HK-2 (cell line): ENCODE results near the gene POU5F1.
"Not testable (repeated sequence)": the region's sequence is repeated elsewhere in the genome, so short reads cannot be mapped to it uniquely, and the experiment has no call there.

Experiments used
- DNase-seq: peaks from one replicate; pipeline ENCODE4 v3.0.0-alpha.2; 2018; ENCODE audit not compliant: unreplicated experiment

The POU5F1 gene

GRCh38 chr6:31170600-31170881 is at the start of gene POU5F1:
Gene POU5F1 (minus strand): TSS chr6:31170682. CDS start chr6:31170620, 62 bp downstream.
- no peak for DNase-seq

DNA sequence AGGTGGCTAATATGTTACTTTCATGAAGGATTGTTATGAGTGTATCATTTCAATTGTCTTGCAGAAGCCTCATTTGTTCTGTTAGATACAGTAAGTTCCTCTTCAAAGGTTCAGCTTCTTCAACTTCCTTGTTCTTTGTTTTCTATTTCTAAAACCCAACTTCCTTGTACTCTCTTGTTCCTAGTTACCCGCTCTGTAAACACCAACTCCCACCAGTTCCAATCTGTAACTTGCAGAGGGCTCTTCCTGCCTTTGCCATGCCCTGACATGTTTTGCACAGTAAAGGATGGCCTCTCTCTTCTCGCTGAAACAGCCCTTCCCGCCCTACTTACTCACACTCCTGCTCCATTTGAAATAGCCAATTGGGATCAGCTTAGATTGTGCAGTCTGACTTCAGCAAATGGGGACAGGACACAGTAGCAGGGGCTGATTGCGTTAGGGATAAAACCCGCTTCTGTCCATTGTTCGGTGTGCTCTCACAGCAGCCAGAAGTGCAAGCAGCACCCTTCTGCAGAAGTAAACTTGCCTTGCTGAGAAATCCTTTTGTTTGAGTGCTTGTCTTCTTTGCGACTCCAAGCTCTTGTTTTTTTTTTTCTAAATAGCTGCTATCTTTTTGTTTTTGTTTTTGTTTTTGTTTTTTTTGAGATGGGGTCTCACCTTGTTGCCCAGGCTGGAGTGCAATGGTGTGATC is 45.9 kb upstream of the POU5F1 start:
- DNase-seq, result no peak

- DNase-seq, result not testable (repeated sequence)
Measured at GRCh38 chr6:31215216-31215615, 44.7 kb upstream of the POU5F1 start.

DNA sequence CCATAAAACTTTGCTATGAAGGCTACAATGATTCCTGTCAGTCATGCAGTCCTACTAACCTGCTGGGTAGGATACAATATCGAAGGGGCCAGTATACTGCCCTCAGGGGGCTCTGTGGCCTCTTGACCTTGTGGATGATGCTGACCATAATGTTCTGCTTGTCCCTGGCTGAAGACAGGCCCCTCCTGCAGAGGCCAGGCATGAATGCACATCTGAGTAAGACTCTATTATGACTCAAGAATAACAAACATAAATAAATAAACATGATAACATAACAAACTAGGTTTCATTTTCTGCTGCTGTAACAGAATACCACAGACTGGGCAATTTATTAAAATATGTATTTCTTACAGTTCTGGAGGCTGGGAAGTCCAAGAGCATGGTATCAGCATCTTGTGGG is 44.0 kb upstream of the POU5F1 start:
- DNase-seq, result no peak

DNA sequence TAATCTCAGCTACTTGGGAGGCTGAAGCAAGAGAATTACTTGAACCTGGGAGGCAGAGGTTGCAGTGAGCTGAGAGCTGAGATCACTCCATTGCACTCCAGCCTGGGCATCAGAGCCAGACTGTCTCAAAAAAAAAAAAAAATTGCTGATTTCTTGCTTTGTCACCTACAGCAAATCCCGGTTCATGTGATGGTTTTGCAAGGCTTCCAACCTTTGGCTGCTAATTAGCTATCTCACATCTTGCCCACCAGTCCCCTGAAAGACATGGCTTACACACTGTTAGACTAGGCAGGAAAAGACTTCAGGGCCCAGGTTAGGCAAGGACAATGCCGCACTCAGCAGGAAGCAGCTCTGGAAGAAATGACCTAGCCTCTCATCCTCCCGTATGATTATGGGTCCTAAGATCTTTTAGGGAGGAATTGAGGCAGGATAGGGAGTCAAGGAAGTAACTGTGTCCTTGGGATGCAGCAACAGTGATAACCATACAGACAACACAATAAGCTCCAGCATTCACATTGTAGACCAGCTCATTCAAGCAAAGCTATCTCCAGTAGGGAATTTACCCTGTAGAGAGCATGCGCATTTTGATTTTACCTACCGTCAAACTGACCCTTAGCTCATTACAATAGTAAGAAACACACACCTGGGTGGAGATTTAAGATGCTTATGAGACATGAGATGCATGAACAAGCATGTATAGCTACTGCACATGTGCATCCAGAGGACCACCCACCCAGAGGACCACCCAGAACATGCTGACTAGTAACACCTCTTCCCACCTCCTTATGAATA is 40.5 kb upstream of the POU5F1 start:
- DNase-seq, result no peak

- no peak for DNase-seq
Measured at GRCh38 chr6:31210123-31210522, 39.6 kb upstream of the POU5F1 start.

DNA sequence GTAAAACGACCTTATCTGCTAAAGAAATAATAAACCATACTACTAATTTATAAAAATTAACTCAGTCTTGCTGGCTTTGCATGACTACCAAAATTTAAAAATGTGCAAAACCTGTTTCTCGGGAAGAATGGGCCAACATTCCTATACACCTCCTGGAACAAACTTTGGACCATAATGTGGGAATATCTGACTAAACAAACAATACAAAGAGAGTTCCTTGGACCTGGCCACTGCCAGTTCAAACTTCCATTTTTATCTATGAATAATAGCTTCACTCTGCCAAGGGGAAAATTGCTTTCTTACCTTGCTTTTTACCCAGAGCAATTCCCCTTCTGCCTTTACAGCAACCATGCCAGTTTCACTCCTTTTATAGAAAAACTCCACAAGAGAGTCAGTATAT is 38.7 kb upstream of the POU5F1 start:
- DNase-seq, result no peak

- no peak for DNase-seq
Measured at GRCh38 chr6:31208506-31208905, 38.0 kb upstream of the POU5F1 start.

DNA sequence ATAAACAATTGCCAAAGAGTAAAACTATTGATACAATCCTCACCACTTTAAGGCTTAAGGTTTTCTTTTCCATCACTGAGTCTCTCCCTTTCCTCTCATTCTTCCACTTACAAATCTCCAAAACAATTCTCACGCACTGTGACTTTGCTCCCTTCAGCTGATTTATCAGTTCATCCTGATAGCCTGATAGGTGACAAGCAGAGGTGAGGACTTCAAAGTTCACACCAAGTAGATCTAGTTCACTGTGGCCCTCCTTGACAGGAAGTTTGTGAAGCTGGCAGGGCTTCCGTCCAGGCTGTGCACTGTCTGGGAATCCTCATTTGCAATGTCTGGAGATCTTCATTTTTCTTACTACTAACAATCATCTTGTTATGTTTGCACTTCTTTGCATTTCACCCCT is 35.2 kb upstream of the POU5F1 start:
- DNase-seq, result no peak

GRCh38 chr6:31204751-31205145 is 34.3 kb upstream of the POU5F1 start:
- no peak for DNase-seq

DNA sequence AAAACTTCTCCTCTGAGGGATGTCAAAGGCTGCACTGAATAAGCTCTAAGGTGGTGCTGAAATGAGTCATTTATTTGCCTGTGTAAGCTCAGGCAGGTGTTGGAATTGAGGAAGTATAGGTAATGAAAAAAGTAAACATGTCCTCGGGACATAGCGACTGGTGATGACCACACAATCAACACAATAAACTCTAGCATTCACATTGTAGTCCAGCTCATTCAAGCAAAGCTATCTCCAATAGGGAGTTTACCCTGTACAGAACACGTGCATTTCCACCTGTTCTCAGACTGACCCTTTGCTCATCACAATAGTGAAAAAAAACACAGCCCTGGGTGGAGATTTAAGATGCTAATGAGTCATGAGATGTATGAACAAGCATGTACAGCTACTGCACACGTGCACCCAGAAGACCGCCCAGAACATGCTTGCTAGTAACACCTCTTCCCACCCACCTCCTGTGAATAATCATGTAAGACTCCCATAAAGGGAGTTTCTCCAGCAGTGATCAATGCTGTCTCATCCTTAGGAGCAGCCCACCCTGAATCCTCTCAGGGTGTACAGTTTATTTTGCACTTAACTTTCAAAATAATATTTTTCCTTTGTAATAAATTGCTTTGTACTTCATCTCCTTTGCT is 33.0 kb upstream of the POU5F1 start:
- peak; percentile 47 for DNase-seq

GRCh38 chr6:31202259-31203166 is 32.0 kb upstream of the POU5F1 start:
- no peak for DNase-seq

- DNase-seq, result not testable (repeated sequence)
Measured at GRCh38 chr6:31199105-31199452, 28.6 kb upstream of the POU5F1 start.

GRCh38 chr6:31197559-31198305 is 27.2 kb upstream of the POU5F1 start:
- DNase-seq, result peak; percentile 91

- not testable (repeated sequence) for DNase-seq
Measured at GRCh38 chr6:31196251-31197022, 26.0 kb upstream of the POU5F1 start.

GRCh38 chr6:31195308-31195979 is 25.0 kb upstream of the POU5F1 start:
- DNase-seq, result not testable (repeated sequence)

DNA sequence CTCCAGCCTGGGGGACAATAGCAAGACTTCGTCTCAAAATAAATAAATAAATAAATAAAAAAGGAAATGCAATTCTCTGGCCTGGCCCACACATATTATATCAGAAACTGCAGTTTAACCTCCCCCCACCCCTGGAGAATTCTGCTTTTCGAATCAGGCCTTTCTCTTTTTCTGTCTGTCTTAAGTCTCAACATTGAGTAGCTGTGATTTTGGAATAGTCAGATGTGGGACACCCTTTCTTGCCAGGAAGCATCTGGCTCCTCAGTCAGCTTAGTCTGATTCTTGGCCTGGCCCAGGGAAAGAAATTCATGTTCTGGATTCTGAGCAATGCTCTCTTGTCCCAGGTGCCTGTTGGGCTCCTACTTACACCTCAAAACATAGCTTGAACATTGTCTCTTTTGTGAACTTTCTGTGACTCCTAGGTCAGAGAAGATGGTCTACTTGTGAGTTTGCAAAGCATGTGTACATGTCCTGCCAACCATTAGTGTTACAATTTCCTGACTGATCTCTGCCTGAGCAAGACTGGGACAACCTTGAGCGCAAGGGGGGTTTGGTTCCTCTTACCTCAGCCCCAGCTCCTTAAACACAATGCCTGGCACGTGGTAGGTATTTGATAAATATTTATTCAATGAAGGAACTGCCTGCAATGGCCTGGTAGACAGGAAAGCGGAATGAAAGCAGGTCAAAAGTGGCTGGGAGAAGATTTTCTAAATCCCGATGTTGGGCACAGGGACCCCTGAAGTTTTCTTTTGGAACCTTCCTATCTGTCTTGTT is 23.8 kb upstream of the POU5F1 start:
- no peak for DNase-seq

- DNase-seq, result no peak
Measured at GRCh38 chr6:31193206-31193605, 22.7 kb upstream of the POU5F1 start.

DNA sequence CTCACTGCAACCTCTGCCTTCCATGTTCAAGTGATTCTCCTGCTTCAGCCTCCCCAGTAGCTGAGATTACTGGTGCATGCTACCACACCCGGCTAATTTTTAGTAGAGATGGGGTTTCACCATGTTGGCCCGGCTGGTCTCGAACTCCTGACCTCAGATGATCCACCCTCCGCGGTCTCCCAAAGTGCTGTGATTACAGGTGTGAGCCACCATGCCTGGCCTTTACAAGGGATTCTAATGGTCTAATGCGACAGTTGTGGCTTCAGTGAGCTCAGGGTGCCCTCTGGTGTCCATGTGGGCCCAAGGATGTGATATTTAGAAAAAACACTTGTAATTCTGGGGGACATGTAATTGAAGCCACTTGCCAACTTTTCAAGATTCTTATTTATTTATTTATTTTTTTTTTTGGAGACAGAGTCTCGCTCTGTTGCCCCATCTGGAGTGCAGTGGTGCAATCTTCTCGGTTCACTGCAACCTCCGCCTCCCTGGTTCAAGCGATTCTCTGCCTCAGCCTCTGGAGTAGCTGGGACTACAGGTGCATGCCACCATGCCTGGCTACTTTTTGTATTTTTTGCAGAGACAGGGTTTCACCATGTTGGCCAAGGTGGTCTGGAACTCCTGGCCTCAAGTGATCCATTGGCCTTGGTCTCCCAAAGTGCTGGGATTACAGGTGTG is 22.1 kb upstream of the POU5F1 start:
- DNase-seq, result peak; percentile 67
